ENCODE data around the gene EVL. TPM values are rescaled to one million over a fixed set of nuclear protein-coding genes. Genes with fewer than 3 reads are reported as not detected.
"Not testable (repeated sequence)": the region's sequence is repeated elsewhere in the genome, so short reads cannot be mapped to it uniquely, and the experiment has no call there.

EVL gene
- total RNA-seq, 2 donors from 2014 or later, result 53.1 to 102 TPM

DNA sequence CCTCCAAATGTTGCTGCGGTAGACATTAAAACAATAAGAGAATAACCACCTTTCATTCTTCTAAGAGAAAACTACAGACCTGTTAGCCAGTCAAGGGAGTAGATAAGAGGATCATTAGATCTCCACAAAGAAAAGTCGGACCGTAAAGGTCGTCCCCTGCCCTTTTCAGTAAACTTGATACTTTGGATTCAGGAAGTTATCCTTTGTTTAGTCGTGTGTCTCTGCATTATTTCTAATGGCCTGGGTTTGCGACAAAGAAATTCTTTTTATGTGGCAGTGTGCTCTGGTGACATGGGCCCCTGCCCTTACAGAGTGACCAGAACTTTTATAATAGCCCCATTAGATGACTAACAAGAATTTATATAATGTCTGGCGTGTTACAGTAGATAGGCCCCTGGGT is 44.6 kb upstream of the EVL start:
- DNase-seq (ENCODE audit: low spot score), result no peak
- Histone ChIP-seq H3K9me3 (no peaks in the 10 kb centered on the region), H3K27me3 (replicated peaks; ENCODE audit: insufficient read depth) (no peaks in the 10 kb centered on the region), H3K27ac (no peak overlapping the region), H3K36me3 (no peaks in the 10 kb centered on the region), H3K4me1 (ENCODE audit: control insufficient read depth in 1 of 2, low read depth in 2 of 2) (peaks cover 14 to 37% of the 10 kb centered on the region in 2 donors), H3K4me3 (no peak overlapping the region)
- no peak for ATAC-seq (ENCODE audit: insufficient number of reproducible peaks, low FRiP score, low read depth)
- TF ChIP-seq, protein P1, sequence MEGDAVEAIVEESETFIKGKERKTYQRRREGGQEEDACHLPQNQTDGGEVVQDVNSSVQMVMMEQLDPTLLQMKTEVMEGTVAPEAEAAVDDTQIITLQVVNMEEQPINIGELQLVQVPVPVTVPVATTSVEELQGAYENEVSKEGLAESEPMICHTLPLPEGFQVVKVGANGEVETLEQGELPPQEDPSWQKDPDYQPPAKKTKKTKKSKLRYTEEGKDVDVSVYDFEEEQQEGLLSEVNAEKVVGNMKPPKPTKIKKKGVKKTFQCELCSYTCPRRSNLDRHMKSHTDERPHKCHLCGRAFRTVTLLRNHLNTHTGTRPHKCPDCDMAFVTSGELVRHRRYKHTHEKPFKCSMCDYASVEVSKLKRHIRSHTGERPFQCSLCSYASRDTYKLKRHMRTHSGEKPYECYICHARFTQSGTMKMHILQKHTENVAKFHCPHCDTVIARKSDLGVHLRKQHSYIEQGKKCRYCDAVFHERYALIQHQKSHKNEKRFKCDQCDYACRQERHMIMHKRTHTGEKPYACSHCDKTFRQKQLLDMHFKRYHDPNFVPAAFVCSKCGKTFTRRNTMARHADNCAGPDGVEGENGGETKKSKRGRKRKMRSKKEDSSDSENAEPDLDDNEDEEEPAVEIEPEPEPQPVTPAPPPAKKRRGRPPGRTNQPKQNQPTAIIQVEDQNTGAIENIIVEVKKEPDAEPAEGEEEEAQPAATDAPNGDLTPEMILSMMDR (IDR thresholded peaks at IDR 0.05), result no peak

DNA sequence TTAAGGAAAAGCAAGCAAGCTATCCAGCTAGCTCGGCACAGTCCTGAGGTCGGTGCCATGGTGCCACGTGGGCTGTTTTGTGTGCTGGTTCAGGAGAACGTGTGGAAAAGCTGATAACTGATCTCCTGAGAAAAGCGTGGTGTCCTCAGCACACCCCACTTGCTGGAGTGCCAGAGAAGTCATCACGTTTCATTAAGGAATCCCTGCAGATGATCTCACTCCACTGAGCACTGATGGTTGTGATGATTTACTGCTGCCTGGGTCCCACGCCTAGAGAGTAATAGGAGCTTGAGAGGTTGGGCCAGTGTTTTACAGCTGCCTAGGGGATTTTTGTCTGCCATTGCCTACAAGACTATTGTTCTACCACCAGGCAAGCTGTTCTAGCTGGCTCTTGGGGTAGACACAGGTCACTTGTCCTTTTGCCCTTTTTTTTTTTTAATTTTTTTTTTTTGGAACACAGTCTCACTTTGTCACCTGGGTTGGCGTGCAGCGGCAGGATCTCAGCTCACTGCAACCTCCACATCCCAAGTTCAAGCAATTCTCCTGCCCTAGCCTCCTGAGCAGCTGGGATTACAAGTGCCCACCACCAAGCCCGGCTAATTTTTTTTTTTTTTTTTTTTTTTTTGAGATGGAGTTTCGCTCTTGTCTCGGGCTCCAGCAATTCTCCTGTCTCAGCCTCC is 42.3 kb upstream of the EVL start:
- Histone ChIP-seq H3K4me3 (no peak overlapping the region), H3K4me1 (ENCODE audit: control insufficient read depth in 1 of 2, low read depth in 2 of 2) (peaks cover 14 to 37% of the 10 kb centered on the region in 2 donors), H3K27me3 (replicated peaks; ENCODE audit: insufficient read depth) (no peaks in the 10 kb centered on the region), H3K9me3 (no peaks in the 10 kb centered on the region), H3K36me3 (no peaks in the 10 kb centered on the region), H3K27ac (peak overlapping the region; percentile 66 to 77)
- no peak for DNase-seq (ENCODE audit: low spot score)
- TF ChIP-seq, protein P1 (IDR thresholded peaks at IDR 0.05), result no peak
- ATAC-seq (ENCODE audit: insufficient number of reproducible peaks, low FRiP score, low read depth), result peak; percentile 23

DNA sequence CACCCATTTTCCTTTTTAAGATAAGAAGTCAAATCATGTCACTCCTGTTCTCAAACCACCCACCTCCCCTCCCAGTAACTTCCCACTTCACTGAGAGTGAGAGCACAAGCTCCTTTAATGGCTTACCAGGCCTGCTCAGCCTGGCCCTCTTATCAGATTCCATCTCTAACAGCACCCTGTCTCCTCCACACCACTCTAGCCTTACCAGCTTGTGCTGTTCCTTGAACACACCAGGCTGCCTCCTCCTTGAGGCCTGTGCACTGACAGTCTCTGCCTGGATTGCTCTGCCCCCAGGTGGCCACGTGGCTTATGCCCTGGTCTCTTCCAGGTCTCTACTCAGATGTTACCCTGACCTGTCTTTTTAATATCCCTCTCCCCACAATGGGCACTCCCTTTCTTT is 40.1 kb upstream of the EVL start:
- TF ChIP-seq, protein P1 (IDR thresholded peaks at IDR 0.05), result no peak
- peak overlapping the region in 1 of 2 donors; percentile 66 for H3K27ac ChIP-seq
- no peak for ATAC-seq (ENCODE audit: insufficient number of reproducible peaks, low FRiP score, low read depth)

DNA sequence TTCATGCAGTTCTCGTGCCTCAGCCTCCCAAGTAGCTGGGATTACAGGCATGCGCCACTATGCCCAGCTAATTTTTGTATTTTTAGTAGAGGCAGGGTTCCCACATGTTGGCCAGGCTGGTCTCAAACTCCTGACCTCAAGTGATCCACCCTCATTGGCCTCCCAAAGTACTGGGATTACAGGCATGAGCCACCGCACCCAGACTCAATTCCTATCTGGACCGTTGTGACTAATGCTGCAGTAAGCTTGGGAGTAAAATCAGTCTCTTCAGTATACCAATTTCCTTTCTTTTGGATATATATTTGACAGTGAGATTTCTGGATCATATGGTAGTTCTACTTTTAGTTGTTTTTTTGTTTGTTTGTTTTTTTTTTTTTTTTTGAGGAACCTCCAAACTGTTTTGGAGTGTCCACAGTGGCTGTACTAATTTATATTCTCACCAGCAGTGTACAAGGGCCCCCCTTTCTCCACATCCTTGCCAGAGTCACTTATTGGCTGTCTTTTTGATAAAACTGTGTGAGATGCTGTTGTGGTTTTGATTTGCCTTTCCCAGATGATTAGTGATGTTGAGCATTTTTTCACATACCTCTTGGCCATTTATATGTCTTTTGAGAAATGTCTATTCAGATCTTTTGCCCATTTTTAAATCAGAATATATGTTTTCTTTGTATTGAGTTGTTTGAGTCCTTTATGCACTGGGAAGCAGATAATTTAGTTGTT is 37.3 kb upstream of the EVL start:
- Histone ChIP-seq H3K36me3 (no peaks in the 10 kb centered on the region), H3K27me3 (replicated peaks; ENCODE audit: insufficient read depth) (no peaks in the 10 kb centered on the region), H3K27ac (no peak overlapping the region), H3K4me3 (no peak overlapping the region), H3K4me1 (ENCODE audit: control insufficient read depth in 1 of 2, low read depth in 2 of 2) (peaks cover 18 to 67% of the 10 kb centered on the region in 2 donors), H3K9me3 (no peaks in the 10 kb centered on the region)
- ATAC-seq (ENCODE audit: insufficient number of reproducible peaks, low FRiP score, low read depth), result no peak
- TF ChIP-seq, protein P1 (IDR thresholded peaks at IDR 0.05), result no peak
- DNase-seq (ENCODE audit: low spot score), result no peak

More for the DNA sequence above, 40.1 kb upstream of the EVL start:
- no peak for DNase-seq (ENCODE audit: low spot score)
- Histone ChIP-seq H3K36me3 (no peaks in the 10 kb centered on the region), H3K4me1 (ENCODE audit: control insufficient read depth in 1 of 2, low read depth in 2 of 2) (peaks cover 14 to 49% of the 10 kb centered on the region in 2 donors), H3K4me3 (no peak overlapping the region), H3K9me3 (no peaks in the 10 kb centered on the region), H3K27me3 (replicated peaks; ENCODE audit: insufficient read depth) (no peaks in the 10 kb centered on the region)

DNA sequence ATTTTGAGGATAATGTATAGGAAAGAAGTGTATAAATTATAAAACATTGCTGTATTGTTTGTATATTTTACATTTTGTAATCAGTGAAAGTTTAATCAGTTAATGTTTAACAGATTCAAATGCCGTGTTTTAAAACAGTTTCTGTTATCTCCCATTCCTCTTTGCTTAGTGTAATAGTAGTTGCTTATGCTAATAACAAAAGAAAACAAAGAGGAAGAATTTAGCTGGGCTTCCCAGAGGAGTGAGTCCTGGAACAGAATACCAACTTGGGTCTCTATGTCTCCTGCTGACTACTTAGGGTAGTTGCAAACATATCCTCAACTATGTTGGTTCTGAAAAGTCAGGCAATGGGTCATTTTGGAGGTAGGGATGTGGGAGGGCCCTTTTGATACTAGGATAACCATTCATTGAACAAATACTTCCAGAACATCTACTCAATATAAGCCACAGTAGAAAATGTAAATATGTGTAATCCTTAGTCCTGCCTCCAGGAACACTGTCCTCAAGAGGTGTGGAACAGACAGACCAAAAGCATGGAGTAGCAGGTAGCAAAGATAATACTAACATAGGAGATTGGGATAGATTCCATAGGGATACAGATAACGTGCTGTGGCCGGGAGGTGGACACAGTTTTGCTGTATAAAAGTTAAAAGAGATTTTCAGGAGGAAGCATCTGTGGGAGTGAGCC is 36.1 kb upstream of the EVL start:
- no peaks in the 10 kb centered on the region for H3K9me3 ChIP-seq
- no peak for DNase-seq (ENCODE audit: low spot score)
- no peak overlapping the region for H3K4me3 ChIP-seq
- H3K4me1 ChIP-seq (ENCODE audit: control insufficient read depth in 1 of 2, low read depth in 2 of 2), result peaks cover 13 to 55% of the 10 kb centered on the region in 2 donors
- H3K36me3 ChIP-seq, result no peaks in the 10 kb centered on the region
- no peaks in the 10 kb centered on the region for H3K27me3 ChIP-seq (replicated peaks; ENCODE audit: insufficient read depth)
- no peak overlapping the region for H3K27ac ChIP-seq
- TF ChIP-seq, protein P1 (IDR thresholded peaks at IDR 0.05), result no peak
- ATAC-seq (ENCODE audit: insufficient number of reproducible peaks, low FRiP score, low read depth), result no peak

DNA sequence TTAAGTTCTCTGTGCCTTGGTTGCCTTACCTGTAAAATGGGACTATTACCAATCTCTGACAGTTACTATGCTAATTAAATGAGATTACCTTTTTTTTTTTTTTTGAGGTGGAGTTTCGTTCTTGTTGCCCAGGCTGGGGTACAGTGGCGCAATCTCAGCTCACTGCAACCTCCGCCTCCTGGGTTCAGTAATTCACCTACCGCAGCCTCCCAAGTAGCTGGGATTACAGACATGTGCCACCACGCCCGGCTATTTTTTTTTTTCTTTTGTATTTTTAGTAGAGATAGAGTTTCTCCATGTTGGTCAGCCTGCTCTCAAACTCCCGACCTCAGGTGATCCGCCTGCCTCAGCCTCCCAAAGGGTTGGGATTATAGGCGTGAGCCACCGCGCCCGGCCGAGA is 35.2 kb upstream of the EVL start:
- H3K4me3 ChIP-seq; H3K9me3 ChIP-seq; H3K27me3 ChIP-seq (replicated peaks; ENCODE audit: insufficient read depth); H3K27ac ChIP-seq; H3K36me3 ChIP-seq; DNase-seq (ENCODE audit: low spot score); ATAC-seq (ENCODE audit: insufficient number of reproducible peaks, low FRiP score, low read depth): not testable (repeated sequence)
- peaks cover 5 to 46% of the 10 kb centered on the region in 2 donors for H3K4me1 ChIP-seq (ENCODE audit: control insufficient read depth in 1 of 2, low read depth in 2 of 2)

Data from thoracic aorta (tissue), 2 donors.